HG03135 (cell line): ENCODE results near the gene RAMP3.
"Not testable (repeated sequence)": the region's sequence is repeated elsewhere in the genome, so short reads cannot be mapped to it uniquely, and the experiment has no call there.

Experiments
- ATAC-seq: cut with Tn5 transposase; IDR thresholded peaks from one replicate; pipeline ENCODE4 v1.9.1; 2021; ENCODE audit warnings: mild to moderate bottlenecking, moderate library complexity; ENCODE audit not compliant: unreplicated experiment

Gene RAMP3

GRCh38 chr7:45156516-45157272 is 897 bp upstream of the RAMP3 start:
- ATAC-seq: no peak

GRCh38 chr7:45157286-45157652 is 322 bp upstream of the RAMP3 start:
- no peak for ATAC-seq

GRCh38 chr7:45158471-45158870 is 880 bp downstream of the RAMP3 start:
- no peak for ATAC-seq

DNA sequence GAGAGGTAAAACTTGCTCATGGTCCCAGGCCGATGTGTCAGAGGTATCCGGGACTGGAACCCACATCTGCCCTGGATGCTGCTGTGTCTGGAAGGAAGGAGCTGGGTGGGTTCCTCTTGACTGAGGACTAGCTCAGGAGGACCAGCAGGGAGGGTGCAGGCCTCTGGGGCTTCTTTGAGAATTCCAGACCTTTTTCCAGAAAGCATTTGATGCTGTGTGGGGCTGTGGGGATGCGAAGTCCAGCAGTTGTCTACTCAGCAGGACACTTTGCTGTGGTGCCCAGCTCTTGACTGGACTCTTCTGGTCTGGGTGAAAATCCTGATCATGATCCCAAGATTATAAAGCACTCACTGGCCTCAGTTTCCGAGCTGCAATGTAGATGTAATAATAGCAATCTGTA is 1.7 kb downstream of the RAMP3 start:
- ATAC-seq: no peak

DNA sequence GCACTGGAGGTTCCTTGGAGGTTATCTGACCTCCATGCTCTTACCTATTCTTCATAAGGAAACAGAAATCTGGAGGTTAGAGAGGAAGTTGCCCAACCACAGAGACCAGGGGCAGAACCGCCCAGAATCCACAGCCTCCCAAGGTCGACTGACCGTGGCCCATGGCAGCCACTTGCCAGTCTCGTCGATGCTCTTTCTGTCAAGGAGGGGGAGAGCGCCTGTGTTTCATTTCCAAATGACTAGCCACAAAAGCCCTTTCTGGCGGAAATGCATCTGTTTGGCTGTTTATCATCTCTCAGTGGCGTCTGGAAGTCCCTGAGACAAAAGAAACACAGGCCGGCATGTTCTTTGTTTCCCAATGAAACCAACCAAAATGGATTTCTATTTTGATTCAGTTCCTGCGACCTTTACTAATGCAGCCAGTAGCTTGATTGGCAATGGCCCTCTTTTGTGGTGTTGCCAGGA is 2.9 kb downstream of the RAMP3 start:
- ATAC-seq: no peak

GRCh38 chr7:45161138-45161537 is 3.5 kb downstream of the RAMP3 start:
- no peak for ATAC-seq

GRCh38 chr7:45161842-45162241 is 4.3 kb downstream of the RAMP3 start:
- ATAC-seq: no peak

DNA sequence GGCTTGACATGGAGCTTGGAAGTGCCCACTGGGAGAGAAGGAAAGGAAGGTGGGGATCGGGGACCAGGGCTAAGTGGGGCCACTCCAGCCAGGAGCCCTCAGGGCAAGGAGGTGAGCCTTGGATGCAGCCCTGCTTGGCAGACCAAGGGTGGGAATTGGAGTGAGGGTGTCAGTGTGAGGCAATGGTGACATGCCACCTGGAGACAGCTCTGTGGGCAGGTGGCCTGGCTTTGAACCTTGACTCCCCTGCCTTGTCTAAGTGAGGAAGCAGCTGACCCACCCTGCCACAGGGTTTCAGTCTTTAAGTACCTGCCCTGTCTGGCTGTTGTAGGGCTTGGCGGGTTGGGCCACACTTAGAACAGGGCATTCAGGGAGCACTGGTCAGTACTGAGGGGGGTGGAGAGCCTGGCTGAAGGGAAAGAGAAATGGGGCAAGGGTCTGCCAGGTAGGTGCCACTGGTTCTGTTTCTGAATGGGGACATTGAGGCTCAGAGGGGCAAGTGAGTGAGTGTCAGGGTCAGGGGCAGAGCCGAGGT is 4.8 kb downstream of the RAMP3 start:
- ATAC-seq: no peak

DNA sequence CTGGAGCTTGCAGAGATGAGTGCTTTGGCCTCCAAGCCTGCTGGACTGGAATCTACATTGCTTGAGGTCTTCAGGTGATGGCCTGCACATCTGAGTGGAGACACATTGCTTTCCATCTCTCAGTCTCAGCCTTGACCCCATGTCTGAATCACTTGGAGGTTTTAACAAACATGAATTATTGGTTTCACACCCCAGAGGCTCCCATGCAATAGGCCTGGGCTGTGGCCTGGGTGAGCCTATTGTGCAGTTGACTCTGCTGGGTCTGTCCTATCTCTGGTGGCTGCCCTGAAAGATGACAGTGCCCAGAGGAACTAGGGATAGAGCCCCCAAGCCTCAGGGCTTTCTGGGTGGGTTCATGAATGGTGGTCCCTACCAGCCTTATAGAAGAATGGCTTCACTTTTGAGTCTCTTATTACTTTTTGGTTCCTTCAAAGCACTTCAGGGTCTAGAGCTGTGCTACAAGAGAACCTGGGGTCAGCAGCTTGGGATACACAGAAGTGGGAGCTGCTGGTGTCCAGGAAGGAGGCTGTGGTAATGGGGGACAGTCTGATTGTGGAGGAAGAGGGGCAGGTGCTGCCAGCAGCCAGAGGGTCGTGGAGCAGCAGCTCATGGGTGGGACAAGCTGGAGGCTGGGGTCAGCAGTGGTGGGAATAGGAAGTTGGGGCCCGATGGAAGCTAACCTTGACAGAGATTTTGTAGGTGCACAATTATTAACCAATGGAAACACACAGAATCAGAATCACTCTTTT is 5.5 kb downstream of the RAMP3 start:
- ATAC-seq: no peak

- ATAC-seq: no peak
Measured at GRCh38 chr7:45163692-45164052, 6.1 kb downstream of the RAMP3 start.

DNA sequence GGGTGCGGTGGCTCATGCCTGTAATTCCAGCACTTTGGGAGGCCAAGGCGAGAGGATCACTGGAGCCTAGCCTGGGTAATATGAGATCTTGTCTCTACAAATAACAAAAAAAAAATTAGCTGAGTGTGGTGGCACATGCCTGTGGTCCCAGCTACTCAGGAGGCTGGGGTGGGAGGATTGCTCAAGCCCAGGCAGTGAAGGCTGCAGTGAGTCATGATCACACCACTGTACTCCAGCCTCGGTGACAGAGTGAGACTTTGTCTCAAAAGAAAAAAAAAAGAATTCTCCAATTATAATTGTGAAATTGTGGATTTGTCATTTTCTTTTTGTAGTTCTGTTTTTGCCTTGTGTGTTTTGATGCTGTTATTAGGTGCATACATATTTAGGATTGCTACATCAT is 6.7 kb downstream of the RAMP3 start:
- not testable (repeated sequence) for ATAC-seq

DNA sequence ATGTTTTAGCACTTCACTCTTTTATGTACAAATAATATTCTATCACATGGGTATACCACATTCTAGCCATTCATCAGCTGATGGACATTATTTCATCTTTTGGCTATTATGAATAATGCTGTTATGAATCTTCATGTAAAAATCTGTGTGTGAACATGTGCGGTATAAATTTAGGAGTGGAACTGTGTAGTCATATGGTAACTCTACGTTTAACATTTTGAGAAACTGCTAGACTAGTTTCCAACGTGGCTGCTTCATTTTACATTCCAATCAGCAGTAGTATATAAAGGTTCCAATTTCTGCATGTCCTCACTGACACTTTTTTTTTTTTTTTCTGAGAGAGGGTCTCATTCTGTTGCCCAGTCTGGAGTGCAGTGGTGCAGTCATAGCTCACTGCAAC is 8.3 kb downstream of the RAMP3 start:
- no peak for ATAC-seq

DNA sequence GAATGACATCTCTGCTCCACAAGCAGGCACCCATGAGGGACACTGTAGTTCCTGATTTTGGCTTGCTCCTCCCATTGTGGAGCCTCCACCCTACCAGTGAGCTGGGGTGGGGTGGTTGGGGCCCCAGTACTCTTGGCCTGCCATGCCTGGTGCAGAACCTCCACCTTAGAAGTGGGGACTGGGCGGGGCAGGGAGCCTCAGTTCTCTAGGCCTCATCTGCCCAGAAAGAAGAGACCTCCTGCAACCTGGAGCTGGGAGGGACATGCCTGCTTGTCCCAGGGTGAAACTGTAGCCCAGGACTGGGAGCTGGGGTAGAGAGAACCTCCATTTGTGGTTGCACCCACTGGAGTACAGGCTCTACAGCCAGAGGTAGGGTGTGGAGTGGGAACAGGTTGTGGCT is 14.4 kb downstream of the RAMP3 start:
- ATAC-seq: no peak

GRCh38 chr7:45173596-45174327 is 16.2 kb downstream of the RAMP3 start:
- ATAC-seq: no peak

DNA sequence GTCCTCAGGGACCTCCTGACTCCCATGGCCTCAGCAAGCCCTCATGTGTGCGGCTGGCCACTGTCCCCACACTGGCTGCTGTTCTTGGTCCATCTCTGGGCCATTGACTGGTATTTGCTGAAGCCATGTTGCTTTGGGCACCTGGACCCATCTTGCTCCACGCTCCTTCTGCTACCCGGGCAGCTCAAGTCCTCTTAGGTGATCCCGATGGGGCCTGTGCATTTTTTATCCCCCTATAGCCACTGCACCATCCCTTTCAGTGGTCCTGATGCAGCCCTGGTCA is 16.7 kb downstream of the RAMP3 start:
- ATAC-seq: no peak

DNA sequence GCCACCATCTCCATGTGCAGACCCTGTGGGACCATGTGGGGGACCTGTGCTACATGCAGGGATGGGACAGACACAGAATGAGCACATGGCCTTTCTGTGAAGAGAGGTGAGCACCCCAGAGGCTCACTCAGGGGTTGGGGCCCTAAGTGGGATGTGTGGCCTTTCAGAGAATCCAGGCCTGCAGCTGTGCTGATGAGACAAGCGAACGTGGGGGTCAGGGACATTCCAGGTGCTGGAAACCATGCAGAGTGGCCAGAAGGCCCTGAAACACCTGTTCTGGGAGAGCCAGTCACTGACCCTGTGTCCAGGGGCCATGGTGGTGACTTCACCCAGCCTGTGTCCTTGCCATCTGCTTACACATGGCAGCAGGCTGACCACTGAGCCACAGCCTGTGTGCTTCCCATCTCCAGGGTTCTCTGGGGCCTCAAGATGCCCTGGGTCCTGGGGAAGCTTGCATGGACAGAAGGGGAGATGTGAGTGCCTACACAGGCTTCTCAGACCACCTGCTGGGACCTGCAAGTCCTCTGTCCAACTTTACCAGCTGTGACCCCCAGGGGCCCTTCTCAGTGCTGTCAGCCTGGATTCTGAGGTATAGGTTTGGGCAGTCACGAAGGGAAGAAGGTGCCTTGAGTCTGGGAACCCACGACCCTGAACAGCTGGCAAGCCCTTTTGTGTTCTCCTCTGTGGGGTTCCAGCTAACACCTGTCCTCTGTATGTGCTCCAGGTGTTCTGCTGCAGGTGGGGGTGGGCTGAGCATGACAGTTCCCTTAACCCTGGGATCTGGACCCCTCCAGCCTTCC is 17.6 kb downstream of the RAMP3 start:
- no peak for ATAC-seq

DNA sequence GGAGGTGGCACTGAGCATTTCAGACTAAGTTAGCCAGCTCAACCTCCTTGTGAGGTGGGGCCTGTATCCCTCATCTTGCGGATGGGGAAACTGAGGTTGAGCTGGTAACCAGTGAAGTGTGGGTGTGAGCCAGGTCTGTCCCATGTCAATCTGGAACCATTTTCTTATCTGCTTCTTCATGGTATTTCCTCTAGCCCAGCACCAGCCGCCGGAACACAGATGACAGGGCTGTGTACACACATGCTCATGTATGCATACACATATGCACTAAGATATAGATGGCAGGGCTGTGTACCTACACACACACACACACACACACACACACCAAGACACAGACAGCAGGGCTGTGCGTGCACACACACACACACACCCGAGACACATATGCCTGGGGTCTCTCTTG is 18.5 kb downstream of the RAMP3 start:
- no peak for ATAC-seq

DNA sequence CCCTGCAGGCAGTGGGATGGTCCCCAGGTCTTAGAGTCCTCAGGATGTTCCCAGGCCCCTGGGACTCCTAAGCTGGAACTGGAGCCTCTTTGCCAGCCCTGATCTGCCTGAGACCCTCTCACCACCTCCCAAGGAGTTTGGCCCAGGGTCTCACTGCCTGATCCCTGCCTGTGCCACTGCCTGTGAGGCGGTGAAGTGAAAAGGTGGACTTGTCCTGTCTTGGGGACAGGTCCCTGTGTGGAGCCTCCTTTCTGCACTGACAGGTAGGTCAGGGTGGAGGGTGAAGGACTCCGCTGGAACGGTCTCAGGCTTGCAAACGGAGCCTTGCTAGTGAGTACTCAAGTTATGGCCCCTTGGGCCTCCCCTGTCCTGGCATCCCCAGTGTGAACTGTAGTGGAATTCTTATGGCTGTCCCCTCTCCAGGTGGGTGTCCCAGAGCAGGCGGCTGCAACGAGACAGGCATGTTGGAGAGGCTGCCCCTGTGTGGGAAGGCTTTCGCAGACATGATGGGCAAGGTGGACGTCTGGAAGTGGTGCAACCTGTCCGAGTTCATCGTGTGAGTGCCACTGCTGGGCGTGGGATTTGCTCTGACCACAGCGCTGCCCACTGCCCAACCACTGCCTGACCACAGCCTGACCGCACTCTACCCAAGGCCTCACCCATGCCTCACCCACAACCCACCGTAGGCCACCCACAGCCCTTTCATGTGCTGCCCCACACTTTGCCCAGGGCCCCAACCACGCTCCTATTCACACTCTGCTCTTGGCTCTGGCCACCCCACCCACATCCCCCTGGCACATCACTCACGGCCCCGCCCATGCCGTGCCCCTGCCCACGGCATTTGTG is 19.5 kb downstream of the RAMP3 start:
- ATAC-seq: no peak

DNA sequence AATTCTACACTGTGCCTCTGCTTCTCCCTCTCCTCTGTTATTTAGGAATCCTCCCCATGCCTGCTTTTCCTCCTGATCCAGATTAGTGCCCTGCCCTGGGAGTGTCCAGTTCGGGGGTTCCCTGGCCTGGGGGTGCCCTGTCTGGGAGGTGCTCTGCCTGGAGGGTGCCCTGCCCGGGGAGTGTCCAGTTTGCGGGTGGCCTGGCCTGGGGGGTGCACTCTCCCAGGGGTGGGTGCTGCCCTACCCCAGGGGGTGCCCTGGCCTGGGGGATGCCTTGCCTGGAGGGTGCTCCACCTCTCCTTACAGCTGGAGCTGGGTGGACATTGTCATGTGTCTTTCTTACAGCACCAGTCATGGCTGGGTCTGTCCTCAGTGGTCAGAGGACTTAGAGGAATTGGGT is 20.2 kb downstream of the RAMP3 start:
- ATAC-seq: no peak
